CD4-positive, alpha-beta T cell treated with Interleukin-15 for 4 hours (primary cell): ENCODE measurements around the gene PARP8.
A peak's percentile ranks its signal among the peaks of the same experiment; 100 is the strongest.

ENCODE experiments used
- DNase-seq: peaks from one replicate; pipeline ENCODE4 v3.0.0-alpha.2; 2020; ENCODE audit warnings: low spot score

PARP8 gene

DNA sequence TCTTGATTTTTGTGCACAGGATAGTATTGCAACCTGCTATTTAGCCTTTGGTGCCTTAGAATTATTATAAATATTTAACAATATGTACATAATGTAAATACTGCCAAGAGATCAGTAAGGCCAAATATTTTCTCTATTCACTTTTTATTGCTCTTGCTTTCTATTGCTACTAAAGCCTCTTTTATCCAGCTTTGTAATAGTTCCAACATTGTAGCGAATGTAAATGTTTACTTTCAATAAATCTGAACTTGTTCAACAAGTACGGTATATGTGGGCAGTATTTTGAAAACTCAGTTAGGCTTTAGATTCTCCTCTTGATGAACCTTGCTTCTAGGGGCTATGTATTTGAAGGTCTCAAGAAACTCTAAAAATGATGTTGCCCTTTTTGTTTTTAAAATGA is 179.8 kb downstream of the PARP8 start:
- DNase-seq = no peak

DNA sequence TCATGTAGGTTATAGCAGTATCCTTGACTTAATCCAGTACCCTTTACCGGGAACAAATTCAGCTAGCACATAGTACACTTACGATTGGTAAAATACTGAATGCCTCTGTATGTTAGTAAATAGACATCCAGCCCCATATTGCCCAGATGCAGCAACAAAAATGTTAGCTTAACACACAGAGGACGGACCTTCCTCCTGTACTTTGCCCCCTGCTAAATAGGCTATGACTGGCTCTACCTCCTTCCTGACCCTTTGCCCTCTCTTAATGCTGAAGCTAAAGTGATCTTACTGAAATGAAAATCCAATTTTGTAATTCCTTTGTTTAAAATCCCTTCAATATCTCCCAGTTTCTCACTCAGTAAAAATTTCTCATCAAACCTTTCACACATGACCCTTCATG is 183.1 kb downstream of the PARP8 start:
- DNase-seq = no peak

DNA sequence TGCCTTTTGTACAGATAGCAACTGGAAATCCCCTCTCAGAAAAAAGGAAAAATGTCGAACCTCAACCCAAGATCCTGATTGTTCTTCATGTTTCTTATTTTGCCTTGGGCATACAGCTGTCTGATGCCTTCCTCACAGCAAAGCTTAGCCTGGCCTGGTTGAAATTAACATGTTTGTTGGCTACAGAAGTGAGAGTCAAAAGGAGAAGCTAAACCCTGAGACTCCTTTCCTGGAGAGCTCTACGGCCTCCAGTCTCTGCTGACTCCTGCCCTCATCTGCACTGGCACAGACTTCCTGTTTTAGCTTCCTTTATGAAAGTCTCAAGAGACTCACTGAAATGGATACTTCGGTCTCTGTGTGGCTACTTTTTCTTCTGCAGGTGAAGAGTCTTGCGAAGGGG is 186.7 kb downstream of the PARP8 start:
- DNase-seq = peak; percentile 9

DNA sequence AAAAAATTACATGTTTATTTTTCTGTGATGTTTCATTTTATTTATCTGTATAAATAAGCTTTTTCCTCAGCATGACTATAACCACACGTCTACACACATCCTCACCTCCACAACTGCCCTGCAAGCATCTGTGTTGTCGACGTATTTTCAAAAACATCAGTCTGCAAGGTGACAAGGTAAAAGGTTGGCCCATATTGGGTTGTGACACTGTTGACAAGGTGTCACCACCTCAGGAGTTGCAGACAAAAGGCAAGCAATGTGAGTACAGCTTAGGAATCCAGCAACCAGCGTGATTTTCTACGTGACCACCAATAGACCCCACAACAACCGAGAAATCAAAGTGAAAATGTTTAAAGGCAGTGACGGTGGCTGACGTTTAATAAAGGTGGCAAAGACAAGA is 187.6 kb downstream of the PARP8 start:
- DNase-seq = no peak

DNA sequence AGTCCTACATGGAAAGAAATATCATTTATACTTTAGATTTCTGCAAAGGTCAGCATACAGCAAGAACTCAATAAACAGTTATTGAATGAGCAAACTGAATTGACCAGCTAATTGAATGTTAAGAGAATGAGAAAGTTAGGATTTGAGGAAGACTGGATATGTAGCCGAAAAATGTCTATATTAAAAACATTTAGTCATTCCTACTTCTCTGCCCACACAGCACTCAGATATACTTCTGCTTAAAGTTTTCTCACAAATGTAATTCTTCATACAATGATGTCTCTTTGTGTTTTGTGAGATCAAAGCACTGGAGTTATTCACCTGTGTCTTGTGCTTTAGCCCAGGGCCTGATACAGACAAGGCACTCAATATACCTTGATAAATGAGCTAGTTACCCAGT is 188.6 kb downstream of the PARP8 start:
- no peak for DNase-seq

DNA sequence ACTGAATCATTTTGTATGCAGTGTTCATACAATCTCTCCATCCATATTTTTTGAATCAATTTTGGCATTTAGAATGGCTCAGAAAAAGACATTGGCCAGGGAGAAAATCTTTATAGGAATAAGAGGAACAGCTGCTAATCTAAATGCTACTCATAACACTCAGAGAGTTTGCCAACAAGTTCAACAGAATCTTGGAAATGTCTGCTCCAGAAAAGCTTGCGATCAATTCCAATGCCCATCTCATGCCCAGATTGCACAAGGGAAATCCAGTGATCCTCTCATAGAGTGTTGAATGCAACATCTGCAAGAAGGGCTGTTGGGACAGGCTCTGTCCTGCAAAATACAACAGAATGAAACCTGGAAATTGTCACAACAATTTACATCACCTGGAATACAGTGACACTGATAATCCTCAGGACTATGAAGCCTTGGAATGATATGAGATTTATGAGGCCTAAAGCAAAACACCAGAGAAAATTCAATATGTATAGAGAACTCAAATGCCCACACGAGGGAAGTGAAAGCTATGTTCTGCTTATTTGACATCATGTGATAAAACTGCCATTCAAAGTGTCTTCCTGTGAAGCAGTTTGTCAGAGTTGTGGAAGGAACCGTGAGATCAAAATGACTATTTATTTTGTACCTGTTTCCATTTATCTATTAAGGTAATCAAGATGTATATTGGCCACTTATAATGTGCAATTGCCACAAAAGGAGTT is 190.1 kb downstream of the PARP8 start:
- DNase-seq = no peak

DNA sequence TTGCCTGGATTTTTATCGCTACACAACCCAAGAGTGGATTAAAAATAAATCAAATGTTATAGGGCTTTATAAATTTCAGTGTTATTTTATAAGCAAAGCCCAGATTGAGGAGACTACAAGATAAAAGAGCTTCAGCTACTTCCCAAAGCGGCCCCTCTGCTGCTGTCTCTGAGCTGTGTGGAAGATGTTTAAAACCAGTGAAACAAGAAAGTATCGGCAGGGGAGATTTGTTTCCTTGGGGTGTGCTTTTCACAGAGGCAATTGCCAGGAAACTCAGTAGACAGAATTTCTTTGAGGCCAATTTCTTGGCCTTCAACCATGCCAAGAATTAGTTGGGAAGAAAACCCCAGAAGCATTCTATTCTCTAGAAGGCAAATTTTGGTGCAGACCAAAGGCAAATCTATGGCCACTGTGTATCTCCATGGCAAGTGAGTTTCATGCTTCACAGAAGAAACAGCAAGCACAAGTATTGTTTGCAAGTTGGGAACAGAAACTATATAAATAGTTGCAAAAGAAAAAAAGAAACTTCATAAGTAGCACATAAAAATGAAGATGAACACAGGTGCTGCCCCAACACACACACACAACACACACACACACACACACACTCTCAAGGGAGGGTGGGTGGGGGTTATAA is 197.2 kb downstream of the PARP8 start:
- no peak for DNase-seq

DNA sequence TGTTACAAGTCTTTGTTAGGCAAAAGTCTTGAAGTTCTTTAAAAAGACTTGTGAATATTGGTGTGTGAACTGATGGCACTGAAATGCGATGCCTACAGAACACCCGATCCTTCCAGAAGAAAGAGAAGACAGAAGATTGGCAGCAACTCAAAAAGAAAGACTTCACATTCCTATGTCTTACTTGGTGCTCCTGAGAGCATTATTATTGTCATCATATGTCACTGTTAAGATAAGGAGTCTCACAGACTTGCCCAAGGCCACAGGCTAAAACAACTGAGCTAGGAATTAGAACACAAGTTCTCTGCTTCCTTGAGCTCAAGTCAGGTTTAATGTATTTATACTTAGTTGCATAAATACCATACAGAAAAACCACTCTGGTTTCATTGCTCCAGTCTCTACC is 198.0 kb downstream of the PARP8 start:
- DNase-seq = no peak

DNA sequence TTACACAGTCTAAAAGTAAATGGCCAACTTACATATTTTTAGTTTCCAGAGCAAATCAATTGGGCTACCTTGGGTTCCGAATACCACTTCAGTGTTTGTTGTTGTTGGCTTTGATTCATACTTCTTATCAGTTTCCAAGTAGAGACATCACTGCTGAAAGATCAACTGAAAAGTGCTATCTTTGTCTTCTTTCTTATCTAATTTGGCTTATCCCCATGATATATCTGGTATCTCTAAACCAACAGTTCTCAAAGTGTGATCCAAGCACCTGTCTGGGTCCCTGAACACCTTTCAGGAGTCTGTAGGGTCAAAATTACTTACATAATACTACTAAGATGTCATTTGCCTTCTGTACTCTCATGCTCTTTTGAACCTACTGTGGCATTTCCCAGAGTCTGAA is 200.0 kb downstream of the PARP8 start:
- DNase-seq = no peak

DNA sequence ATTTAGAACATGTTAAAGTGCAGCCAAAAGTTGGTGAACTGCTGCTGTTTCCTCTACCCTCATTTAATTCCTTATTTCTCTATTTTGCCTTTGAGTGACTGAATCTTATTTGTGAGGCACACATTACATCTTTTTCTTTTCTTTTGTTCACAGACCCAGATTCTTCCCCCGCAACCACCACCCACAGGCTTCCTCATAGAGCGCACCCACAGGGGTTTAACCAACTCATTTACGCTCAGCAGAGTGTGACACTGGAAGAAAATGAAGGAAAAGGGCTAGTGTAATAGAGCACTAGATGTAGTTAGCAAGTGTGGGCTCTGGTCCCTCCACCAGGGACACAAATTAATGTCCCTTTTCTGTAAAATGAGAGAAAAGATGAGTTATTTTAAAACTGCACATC is 200.7 kb downstream of the PARP8 start:
- no peak for DNase-seq

DNA sequence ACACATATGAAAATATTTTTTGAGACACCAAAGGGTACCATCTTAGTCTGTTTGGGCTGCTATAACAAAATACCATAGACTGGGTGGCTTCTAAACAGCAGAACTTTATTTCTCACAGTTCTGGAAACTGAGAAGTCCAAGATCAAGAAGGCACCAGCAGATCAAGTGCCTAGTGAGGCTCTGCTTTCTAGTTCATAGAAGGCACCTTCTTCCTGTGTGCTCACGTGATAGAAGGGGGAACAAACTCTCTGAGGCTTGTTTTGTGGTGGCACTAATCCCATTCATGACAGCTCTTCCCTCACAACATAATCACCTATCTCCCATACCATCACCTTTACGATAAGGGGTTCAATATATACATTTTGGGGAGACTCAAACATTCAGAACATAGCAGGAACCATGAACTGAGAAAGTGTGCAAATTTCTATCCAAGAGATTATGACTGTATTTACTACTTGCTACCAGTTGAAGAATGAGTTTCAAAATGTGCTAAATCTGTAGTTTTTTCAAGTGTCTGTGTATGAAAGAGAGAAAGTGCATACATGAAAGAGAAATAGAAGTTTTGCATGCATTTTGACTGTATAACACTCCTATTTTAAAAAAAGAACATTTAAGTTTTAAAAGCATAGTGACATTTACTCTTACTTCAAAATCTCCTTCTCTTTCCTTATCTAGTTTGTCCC is 207.3 kb downstream of the PARP8 start:
- no peak for DNase-seq

DNA sequence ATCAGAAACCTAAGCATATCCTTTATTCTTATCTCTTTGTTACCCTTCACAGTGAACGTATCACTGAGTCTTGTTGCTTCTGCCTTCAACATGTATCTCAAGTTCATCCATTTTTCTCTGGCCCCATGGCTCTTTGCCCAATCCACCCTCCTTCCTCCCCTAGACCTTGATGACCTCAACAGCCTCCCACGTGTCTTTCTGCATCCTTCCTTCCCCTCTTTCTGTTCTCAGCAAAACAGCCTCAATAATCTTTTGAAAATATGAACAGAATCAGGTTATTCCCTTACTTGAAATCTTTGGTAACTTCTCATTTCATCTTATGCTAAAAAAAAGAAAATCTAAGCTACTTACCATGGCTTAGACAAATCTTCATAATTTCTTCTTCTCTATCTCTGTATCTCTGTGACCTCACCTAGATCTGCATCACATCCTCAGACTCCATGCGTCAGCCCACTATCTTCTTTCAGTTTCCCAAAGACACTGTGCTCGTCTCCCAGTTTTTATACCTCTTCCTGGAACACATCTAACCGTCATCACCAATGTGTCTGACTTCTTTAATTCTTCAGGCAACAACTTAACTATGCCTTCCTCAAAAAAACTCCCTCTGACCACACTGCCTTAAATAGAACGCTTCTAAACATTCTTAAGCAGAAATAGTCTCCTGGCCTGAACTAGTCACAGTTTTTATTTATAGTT is 208.0 kb downstream of the PARP8 start:
- no peak for DNase-seq

DNA sequence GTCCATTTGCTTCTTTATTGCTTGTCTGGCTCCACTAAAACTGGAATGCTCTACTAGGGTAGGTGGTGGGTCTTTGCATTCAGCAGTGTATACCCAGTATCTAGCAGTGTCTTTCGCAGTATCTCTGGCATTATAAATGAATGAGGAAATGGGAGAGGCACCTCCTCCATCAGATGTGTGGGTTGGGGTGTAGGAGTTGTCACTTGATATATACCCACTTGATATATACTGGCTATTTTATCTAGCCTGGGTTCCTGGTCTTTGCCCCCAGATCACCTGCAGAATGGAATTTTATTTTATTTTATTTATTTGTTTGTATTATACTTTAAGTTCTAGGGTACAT is 208.5 kb downstream of the PARP8 start:
- DNase-seq = no peak

DNA sequence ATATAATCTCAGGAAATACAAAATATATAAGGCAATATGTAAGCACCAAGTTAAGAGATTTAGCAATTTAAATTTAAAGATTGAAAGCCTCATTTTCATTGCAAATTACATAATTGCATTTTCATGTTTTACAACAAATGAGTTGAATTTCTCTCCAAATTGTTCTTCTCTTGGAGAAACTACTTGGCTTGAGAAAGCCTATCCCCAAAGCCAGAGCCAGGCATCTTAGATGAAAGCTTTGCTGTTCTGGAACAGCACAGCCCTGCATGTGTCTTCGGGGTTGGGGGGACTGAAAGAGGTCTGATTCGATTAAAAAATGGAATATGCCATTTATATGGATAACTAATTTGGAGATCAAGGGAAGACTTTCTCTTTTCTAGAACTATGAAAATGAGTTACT is 212.0 kb downstream of the PARP8 start:
- DNase-seq = no peak

DNA sequence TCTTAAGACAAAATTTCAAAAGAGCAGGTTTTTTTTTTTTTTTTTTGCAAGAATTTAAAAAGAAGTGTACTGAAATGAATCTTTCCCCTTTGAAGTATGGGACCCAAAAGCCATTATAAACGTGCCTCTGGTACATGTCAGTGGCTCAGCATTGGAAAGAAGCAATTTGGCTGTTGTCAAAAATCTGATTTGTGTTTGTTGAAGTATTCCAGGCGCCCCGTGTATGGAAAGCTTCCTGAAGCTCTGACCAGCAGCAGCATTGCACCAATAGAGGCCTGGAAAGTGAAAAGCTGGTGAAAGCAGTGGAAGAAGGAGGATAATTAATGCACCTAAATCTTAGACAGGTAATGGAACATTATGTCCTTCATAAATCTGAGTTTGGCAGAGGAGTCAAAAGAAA is 215.0 kb downstream of the PARP8 start:
- no peak for DNase-seq

DNA sequence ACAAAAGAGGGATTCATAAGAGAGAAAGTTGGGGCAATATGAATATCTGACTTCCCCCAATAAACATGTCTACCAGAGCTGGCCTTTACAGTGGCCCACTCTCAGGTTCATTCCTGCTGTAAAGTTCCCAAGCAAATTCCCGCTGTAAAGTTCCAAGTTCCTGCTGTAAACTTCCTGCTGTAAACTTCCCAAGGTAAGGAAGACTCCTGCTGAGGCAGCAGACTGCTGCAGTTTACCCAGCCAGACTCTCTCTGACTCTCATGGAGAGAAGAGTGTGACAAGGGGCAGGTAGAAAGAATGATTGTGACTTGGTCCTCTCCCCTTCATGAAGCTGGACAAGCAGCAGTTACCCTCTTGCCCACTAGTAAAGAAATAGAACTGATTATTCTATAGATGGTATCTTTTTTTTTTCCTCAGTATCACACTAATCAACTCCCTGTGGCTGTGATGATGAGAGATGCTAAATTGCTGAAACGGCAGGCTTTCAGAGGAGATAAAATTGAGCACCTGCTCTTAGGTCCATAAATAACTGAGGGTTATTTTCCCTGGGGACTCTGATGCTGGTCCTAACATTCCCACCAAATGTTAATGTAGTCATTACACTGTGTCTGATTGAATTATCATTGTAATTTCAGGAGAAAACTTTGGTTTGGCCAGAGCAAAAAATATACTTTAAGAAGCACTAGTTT is 220.4 kb downstream of the PARP8 start:
- no peak for DNase-seq

DNA sequence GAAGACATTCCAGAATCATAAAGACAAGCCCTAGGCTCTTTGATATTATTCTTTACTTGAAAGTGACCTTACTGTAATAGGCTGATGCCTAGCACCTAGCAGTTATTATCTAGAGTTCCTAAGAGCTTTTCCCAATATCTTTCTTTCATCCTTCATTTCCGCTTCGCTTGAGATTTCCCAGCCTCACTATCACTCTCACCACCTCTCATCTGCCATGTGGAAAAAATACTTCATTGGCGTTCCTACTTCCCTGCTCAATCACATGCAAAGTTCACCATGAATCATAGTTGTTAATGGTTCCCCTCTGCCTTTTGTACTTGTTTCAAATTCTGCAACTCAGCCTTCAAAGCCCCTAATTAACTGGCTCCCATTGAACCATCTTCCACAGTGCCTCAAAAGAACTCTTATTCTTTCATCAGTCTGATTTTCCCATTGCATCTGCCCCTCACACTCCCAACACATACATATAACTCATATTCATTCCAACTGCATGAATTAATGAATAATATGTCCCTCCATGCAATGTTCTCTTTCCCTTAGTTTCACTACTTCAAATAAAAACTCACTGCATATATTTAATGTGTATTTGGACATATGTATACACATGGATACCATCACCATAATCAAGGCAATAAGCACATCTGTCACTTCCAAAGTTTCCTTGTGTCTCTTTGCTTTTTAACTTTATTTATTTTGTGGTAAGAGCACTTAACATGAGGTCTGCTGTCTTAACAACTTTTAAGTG is 221.6 kb downstream of the PARP8 start:
- no peak for DNase-seq

DNA sequence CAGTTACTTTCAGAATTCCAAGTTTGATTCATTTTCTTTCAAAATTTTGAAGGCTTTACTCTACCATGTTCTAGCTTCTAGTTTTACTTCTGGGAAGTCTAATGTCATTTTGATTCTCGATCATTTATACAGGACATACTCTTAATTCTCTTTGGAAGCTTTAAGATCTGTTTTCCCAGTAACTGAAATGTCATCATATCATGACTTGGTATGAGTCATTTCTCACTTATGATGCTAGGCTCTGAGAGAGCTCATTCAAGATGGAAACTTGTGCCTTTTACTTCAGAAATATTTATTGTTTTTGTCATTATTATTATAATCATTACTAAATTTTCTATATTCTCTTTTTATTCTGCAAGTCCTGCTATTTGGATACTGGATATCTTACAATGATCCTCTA is 222.3 kb downstream of the PARP8 start:
- no peak for DNase-seq

DNA sequence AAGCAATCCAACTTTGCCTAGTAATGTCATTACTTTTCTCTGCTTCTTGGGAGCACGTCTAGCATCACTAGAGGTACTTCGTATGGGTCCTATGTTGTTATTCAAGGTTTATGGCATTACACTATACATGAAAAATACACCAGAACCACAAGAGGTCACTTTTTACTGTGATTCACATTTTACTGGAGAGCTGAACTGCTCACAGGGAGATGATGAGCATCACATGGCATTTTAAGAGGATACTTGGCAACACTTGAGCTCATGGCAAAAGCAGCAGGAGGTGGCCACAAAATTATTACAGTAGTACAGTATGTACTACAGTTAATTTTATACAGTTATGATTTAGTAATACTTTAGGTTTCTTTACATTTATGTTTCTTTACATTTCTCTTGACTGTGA is 223.4 kb downstream of the PARP8 start:
- DNase-seq = no peak
